GM20000 (cell line): ENCODE data around the gene FYB1.

Source experiments
- DNase-seq: peaks from one replicate; pipeline ENCODE4 v3.0.0; 2012; ENCODE audit warnings: low spot score
- CTCF ChIP-seq: IDR thresholded peaks from 2 replicates; pipeline ENCODE4 v1.5.1; 2012; ENCODE audit warnings: mild to moderate bottlenecking, control low read depth; ENCODE audit errors: extremely low read depth, missing control alignments

FYB1 gene

GRCh38 chr5:39219437-39219836, at the start of gene FYB1:
FYB1 (minus strand) TSS chr5:39219563; CDS start chr5:39202960, 16,603 bp downstream.
- TF ChIP-seq CTCF = no peak
- no peak for DNase-seq

GRCh38 chr5:39267186-39267585, 47.8 kb upstream of the FYB1 start:
- TF ChIP-seq CTCF = no peak
- DNase-seq = no peak

GRCh38 chr5:39266442-39266841, 47.1 kb upstream of the FYB1 start:
- DNase-seq = no peak
- no peak for TF ChIP-seq CTCF

GRCh38 chr5:39264528-39264927, 45.2 kb upstream of the FYB1 start:
- no peak for TF ChIP-seq CTCF

GRCh38 chr5:39262981-39263380, 43.6 kb upstream of the FYB1 start:
- no peak for TF ChIP-seq CTCF
- DNase-seq = no peak

More at GRCh38 chr5:39264528-39264927, 45.2 kb upstream of the FYB1 start:
- peak; percentile 35 for DNase-seq

GRCh38 chr5:39260095-39260494, 40.7 kb upstream of the FYB1 start:
- no peak for DNase-seq
- TF ChIP-seq CTCF = no peak

- no peak for DNase-seq
- TF ChIP-seq CTCF = no peak
These were observed 38.2 kb upstream of the FYB1 start for GRCh38 chr5:39257554-39257953.
